SU-DHL-6 (cell line): ENCODE measurements around the gene HSPA1A.

Source experiments
- CTCF ChIP-seq: fragments of 200-600 bp; sonication (generic); IDR thresholded peaks from one replicate; pipeline ENCODE4 v1.5.1; 2017; ENCODE audit warnings: antibody characterized with exemption, mild to moderate bottlenecking, low read length, moderate library complexity; ENCODE audit not compliant: insufficient read depth, poor library complexity, severe bottlenecking
- EZH2phosphoT487 ChIP-seq: fragments of 200-600 bp; sonication (generic), shearing (Covaris generic); conservative IDR thresholded peaks from 2 replicates; pipeline ENCODE4 v1.6.1; 2018; ENCODE audit warnings: mild to moderate bottlenecking, antibody characterized with exemption, low read length, moderate library complexity, mixed read lengths

GRCh38 chr6:31821301-31822035, 6.1 kb downstream of the HSPA1A start:
- no peak for TF ChIP-seq CTCF
- TF ChIP-seq EZH2phosphoT487 = no peak
